Fibroblast of villous mesenchyme (primary cell): Measurements from ENCODE around the gene PCNX2. TPM values are rescaled to one million over a fixed set of nuclear protein-coding genes. Genes with fewer than 3 reads are reported as not detected.

Experiments used
- DNase-seq: peaks from one replicate; pipeline ENCODE4 v3.0.0-alpha.2; 2010; ENCODE audit warnings: low read depth
- H3K4me3 ChIP-seq: 2 replicates; pipeline ENCODE4 v1.5.1; 2011; ENCODE audit warnings: low read depth, mild to moderate bottlenecking, low read length
- CTCF ChIP-seq: IDR thresholded peaks from 2 replicates; pipeline ENCODE4 v1.5.1; 2012; ENCODE audit warnings: low read depth, mild to moderate bottlenecking, low read length; ENCODE audit not compliant: insufficient read depth
- total RNA-seq: library from RNA; depleted of rRNA; stranded (reverse); fragments of >200 nt; gene quantifications from 2 replicates; pipeline ENCODE4 v1.2.3, GENCODE V29; 2012

PCNX2 gene
- total RNA-seq, 1 donor, result 38.4 TPM

DNA sequence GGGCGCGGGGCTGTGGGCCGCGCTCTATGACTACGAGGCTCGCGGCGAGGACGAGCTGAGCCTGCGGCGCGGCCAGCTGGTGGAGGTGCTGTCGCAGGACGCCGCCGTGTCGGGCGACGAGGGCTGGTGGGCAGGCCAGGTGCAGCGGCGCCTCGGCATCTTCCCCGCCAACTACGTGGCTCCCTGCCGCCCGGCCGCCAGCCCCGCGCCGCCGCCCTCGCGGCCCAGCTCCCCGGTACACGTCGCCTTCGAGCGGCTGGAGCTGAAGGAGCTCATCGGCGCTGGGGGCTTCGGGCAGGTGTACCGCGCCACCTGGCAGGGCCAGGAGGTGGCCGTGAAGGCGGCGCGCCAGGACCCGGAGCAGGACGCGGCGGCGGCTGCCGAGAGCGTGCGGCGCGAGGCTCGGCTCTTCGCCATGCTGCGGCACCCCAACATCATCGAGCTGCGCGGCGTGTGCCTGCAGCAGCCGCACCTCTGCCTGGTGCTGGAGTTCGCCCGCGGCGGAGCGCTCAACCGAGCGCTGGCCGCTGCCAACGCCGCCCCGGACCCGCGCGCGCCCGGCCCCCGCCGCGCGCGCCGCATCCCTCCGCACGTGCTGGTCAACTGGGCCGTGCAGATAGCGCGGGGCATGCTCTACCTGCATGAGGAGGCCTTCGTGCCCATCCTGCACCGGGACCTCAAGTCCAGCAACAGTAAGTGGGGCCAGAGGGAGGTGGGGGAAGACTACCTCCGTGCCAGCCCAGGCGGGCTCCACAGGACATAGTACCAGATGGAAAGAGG is 32.8 kb upstream of the PCNX2 start:
- TF ChIP-seq CTCF, result no peak
- no peak for DNase-seq
- peak overlapping the region; percentile 56 for H3K4me3 ChIP-seq

GRCh38 chr1:233327651-233328141 is 32.2 kb upstream of the PCNX2 start, which contains the start of gene MAP3K21:
TSS of gene MAP3K21 (plus strand) at chr1:233327724. CDS start at chr1:233328029, 305 bp downstream.
- H3K4me3 ChIP-seq, result peak within 1 kb of the TSS; percentile 56
- DNase-seq, result no peak
- no peak for TF ChIP-seq CTCF

DNA sequence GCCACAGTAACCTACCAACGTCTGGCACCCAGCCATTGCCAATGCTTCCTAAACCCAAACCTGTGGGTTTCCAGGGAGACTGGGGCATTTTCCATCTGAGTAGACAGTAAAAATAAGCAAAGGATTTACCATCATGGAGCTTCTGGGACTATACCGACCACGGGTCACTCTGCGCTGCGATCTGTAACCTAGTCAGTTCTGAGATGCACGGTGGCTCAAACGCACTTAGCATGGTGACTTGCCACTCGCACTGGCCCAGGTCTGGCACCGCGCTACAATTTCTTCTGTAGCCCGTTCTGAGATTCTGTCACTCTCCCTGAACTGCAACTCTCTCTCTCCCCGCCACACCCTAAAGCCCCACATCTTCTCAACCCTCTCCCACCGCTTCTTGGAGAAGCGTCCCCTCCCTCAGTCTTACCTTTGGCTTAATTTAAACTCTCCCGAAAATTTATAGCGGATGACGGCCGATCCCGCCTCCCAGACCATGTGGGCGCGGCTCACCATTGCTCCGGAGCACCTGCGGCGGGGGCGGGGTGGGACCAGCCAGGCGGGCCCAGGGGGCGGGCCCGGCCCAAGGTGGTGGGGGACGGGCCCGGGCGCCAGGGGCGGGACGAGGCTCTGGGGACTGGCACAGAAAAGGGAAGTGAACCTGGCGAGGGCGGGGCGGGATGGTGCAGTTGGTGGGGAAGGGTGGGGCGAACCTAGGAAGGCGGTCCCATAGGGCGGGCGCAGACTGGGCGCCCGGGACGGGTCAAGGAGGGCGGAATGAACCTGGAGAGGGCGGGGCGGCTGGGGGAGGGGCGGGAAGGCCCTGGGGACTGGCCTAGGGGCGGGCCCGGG is 31.5 kb upstream of the PCNX2 start:
- H3K4me3 ChIP-seq, result peak overlapping the region; percentile 32
- peak; percentile 10 for DNase-seq
- no peak for TF ChIP-seq CTCF

- no peak for TF ChIP-seq CTCF
- no peak overlapping the region for H3K4me3 ChIP-seq
- DNase-seq, result no peak
These were observed 30.8 kb upstream of the PCNX2 start for GRCh38 chr1:233326319-233326718.

DNA sequence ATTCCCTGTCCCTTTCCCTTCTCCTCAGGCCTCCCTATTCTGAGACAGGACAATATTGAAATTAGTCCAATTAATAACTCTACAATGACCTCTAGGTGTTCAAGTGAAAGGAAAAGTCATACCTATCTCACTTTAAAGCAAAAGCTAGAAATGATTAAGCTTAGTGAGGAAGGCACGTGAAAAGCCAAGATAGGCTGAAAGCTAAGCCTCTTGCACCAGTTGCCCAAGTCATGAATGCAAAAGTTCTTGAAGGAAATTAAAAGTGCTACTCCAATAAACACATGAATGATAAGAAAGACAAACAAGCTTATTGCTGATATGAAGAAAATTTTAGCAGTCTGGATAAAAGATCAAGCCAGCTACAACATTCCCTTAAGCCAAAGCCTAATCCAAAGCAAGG is 28.2 kb upstream of the PCNX2 start:
- no peak for TF ChIP-seq CTCF
- DNase-seq, result no peak
- H3K4me3 ChIP-seq, result no peak overlapping the region

DNA sequence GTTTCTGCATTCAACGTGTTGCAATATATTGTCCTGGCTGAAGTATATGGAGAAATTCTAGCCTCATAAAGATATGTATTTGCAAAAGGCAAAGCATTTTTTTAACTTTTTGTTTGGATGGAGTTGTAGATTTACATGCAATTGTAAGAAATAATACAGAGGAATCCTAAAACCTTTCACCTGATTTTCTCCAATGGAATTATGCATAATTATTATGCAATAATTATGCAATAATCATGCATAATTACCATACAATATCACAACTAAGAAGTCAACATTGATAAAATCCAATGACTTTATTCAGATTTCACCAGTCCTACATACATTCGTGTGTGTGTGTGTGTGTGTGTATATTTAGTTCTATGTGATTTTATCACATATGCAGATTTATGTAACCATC is 24.5 kb upstream of the PCNX2 start:
- H3K4me3 ChIP-seq, result no peak overlapping the region
- no peak for TF ChIP-seq CTCF

More for the DNA sequence above, 24.5 kb upstream of the PCNX2 start:
- no peak for DNase-seq
